T-helper 17 cell (primary cell): Measurements from ENCODE around the gene NAA35. TPM values are rescaled to one million over a fixed set of nuclear protein-coding genes. Genes with fewer than 3 reads are reported as not detected.
"Not testable (repeated sequence)": the region's sequence is repeated elsewhere in the genome, so short reads cannot be mapped to it uniquely, and the experiment has no call there.

Source experiments
- ATAC-seq: fragments of 150-1000 bp; cut with Tn5 transposase; 2 replicates; pipeline ENCODE4 v1.10.0; 2021; ENCODE audit warnings: mild to moderate bottlenecking, moderate library complexity
- DNase-seq, 3 donors: peaks; one replicate each; pipeline versions ENCODE4 v3.0.0 to v3.0.0-alpha.2; 2020 to 2021
- H3K9me3 ChIP-seq: one replicate; pipeline ENCODE4 v1.7.0; 2013; ENCODE audit warnings: low read length, mild to moderate bottlenecking; ENCODE audit not compliant: control insufficient read depth, poor library complexity, severe bottlenecking
- H3K27ac Mint-ChIP-seq: one replicate; pipeline ENCODE4 v1.8.0; 2022; ENCODE audit warnings: mild to moderate bottlenecking, moderate library complexity, mixed read lengths
- H3K27me3 Mint-ChIP-seq: one replicate; pipeline ENCODE4 v1.8.0; 2022; ENCODE audit warnings: mixed read lengths
- H3K36me3 Mint-ChIP-seq: one replicate; pipeline ENCODE4 v1.8.0; 2022; ENCODE audit warnings: low read depth, mixed read lengths
- H3K4me1 Mint-ChIP-seq: one replicate; pipeline ENCODE4 v1.8.0; 2022; ENCODE audit warnings: mild to moderate bottlenecking, mixed read lengths
- H3K4me3 Mint-ChIP-seq: one replicate; pipeline ENCODE4 v1.8.0; 2022; ENCODE audit warnings: mild to moderate bottlenecking, moderate library complexity, mixed read lengths
- total RNA-seq, 4 donors: library from RNA in 2 of 4; stranded (reverse) in 2 of 4; gene quantifications; one replicate each; pipeline ENCODE4 v1.2.3 and lab custom pipeline; 2022 to 2026

The NAA35 gene
- total RNA-seq, 2 donors from 2014 or later = 18.8 to 22.3 TPM

DNA sequence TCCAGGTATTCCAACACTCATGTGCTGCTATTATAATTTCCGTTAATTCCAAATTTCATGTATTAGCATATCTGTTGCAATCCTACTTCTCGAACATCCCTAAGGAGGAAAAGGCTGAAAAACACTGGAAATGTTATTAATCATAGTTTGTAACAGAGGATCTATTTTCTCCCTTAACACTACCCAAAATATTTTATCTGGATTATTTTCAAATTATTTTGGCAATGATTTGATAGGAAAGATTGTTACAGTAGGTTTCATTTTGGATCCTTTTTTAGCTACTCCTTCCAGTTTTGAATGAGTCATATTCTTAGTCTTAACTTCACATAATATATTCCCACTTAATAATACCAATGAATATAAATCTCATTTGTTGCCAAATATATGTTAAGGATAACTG, 13.9 kb upstream of the NAA35 start:
- peaks cover 15% of the 10 kb centered on the region for H3K27me3 Mint-ChIP-seq
- H3K27ac Mint-ChIP-seq = no peak overlapping the region
- no peak for DNase-seq
- peaks cover 2% of the 10 kb centered on the region for H3K36me3 Mint-ChIP-seq
- no peak overlapping the region for H3K4me3 Mint-ChIP-seq
- ATAC-seq = no peak
- H3K4me1 Mint-ChIP-seq = no peaks in the 10 kb centered on the region
- H3K9me3 ChIP-seq = no peaks in the 10 kb centered on the region

DNA sequence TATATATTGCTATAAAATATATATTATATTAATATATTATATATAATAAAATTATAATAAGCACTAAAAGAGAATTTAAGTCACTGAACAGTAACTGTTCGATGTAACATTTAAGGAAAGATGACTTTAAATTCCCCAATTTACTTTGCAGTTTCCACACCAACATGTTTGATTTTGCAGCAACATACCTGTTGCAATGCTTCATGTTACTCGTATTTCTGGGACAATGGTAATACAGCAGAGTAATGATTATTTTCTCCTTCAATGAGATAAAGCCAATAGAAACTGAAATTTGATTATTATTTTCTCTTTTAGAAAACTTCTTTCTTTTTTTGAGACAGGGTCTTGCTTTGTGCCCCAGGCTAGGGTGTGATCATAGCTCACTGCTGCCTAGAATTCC, 9.5 kb upstream of the NAA35 start:
- H3K9me3 ChIP-seq = no peaks in the 10 kb centered on the region
- H3K4me3 Mint-ChIP-seq = no peak overlapping the region
- DNase-seq (no peak), ATAC-seq (no peak)
- H3K4me1 Mint-ChIP-seq = no peaks in the 10 kb centered on the region
- H3K36me3 Mint-ChIP-seq = peaks cover 7% of the 10 kb centered on the region
- no peak overlapping the region for H3K27ac Mint-ChIP-seq
- peaks cover 15% of the 10 kb centered on the region for H3K27me3 Mint-ChIP-seq

DNA sequence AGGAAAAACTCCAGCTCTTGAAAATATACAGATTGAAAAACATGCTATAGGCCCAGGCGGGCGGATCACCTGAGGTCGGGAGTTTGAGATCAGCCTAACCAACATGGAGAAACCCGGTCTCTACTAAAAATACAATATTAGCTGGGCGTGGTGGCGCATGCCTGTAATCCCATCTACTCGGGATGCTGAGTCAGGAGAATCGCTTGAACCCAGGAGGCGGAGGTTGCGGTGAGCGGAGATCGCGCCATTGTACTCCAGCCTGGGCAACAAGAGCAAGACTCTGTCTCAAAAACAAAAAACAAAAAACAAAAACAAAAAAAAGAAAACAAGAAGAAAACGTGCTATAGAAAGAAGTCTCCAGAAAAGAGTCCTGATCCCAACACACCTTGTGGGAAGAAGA, 5.0 kb upstream of the NAA35 start:
- not testable (repeated sequence) for H3K27me3 Mint-ChIP-seq, H3K9me3 ChIP-seq, DNase-seq, H3K36me3 Mint-ChIP-seq, ATAC-seq, H3K4me1 Mint-ChIP-seq, H3K27ac Mint-ChIP-seq
- peak overlapping the region; percentile 69 for H3K4me3 Mint-ChIP-seq

DNA sequence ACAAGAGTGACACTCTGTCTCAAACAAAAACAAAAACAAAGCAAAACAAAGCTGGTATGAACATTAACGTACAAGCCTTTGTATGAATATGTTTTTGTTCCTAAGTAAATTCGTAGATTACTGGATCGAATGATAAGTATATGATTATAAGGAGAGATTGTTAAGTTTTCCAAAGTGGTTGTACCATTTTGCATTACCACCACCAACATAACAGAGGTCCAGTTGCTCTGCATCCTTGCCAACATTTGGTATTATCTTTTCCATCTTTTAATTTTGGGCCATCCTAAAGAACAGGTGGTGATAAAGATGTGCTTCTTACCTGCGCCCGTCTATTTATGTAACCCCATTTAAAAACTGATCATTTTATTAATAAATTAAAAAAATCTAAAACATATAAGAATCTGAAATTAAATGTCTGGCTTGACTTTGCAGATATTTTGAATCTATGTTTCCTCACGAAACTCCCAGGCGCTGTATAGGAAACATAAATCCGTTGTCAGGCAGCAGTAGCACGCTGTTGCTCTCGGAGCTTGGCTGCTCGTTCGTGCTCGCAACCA, 593 bp upstream of the NAA35 start:
- no peaks in the 10 kb centered on the region for H3K9me3 ChIP-seq
- ATAC-seq (no peak), DNase-seq (no peak)
- peak overlapping the region; percentile 96 for H3K4me3 Mint-ChIP-seq
- H3K4me1 Mint-ChIP-seq = peaks cover 15% of the 10 kb centered on the region
- H3K27ac Mint-ChIP-seq = no peak overlapping the region
- peaks cover 6% of the 10 kb centered on the region for H3K36me3 Mint-ChIP-seq
- H3K27me3 Mint-ChIP-seq = no peaks in the 10 kb centered on the region

DNA sequence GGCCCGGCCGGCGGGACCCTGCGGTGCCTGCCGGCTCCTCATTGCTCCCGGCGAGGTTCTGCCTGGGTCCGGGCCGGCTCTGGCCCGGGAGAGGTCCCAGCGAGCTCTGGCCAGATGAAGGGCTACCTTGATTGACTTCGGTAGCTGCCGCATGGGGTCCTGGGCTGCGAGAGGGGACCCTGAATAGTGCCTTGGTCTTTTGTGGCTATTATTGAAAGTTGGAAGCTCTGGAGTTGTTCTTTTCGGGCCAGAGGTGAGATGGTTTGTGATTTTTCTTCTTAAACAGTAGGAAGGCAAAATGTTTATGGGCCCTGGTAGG, 635 bp downstream of the NAA35 start:
- no peaks in the 10 kb centered on the region for H3K9me3 ChIP-seq
- ATAC-seq (no peak), DNase-seq (no peak)
- Mint-ChIP-seq H3K36me3 (peaks cover 3% of the 10 kb centered on the region), H3K27ac (no peak overlapping the region), H3K4me1 (peaks cover 19% of the 10 kb centered on the region), H3K27me3 (no peaks in the 10 kb centered on the region), H3K4me3 (peak overlapping the region; percentile 96)

DNA sequence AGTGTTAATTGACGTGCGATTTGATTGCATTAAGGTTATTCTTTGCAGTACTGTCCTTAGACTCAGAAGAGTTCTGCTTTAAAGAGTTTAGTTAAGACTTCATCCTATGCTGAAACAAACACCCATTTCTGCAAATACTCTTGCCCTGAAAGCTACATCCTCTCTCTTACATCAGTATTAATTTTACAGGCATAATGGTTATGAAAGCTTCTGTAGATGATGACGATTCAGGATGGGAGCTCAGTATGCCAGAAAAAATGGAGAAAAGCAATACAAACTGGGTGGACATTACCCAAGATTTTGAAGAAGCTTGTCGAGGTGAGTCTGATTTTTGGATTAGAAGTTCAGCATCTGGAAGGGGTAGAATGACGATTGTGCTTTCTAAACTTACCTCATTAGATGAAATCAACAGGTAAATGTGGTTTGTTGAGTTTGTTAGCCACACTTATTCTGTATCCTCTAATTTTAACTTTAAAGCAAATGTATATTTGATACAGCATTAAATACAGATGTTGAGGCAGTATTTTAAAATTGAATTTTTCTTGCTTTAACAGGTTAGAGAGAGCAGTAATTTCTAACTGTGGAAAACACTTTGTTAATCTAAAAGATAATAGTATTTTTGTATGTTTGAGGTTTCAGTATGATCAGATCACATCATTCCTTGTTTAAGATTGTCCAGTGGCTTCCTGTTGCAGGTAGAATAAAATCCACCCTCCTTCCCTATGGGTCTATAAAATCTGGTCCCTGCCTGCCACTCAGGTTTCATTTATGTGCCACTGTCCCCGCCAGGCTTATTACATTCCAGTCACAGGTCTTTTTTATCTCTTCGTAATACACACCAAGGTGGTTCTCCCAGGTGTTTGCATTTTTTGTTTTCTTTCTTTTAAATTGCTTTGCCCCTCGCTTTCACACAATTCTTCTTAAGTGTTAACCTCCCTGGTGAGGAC, 1.3 kb downstream of the NAA35 start:
- ATAC-seq (no peak), DNase-seq (no peak)
- Mint-ChIP-seq H3K4me1 (peaks cover 21% of the 10 kb centered on the region), H3K27ac (no peak overlapping the region), H3K27me3 (no peaks in the 10 kb centered on the region), H3K4me3 (peak overlapping the region; percentile 96), H3K36me3 (peaks cover 6% of the 10 kb centered on the region)
- no peaks in the 10 kb centered on the region for H3K9me3 ChIP-seq

DNA sequence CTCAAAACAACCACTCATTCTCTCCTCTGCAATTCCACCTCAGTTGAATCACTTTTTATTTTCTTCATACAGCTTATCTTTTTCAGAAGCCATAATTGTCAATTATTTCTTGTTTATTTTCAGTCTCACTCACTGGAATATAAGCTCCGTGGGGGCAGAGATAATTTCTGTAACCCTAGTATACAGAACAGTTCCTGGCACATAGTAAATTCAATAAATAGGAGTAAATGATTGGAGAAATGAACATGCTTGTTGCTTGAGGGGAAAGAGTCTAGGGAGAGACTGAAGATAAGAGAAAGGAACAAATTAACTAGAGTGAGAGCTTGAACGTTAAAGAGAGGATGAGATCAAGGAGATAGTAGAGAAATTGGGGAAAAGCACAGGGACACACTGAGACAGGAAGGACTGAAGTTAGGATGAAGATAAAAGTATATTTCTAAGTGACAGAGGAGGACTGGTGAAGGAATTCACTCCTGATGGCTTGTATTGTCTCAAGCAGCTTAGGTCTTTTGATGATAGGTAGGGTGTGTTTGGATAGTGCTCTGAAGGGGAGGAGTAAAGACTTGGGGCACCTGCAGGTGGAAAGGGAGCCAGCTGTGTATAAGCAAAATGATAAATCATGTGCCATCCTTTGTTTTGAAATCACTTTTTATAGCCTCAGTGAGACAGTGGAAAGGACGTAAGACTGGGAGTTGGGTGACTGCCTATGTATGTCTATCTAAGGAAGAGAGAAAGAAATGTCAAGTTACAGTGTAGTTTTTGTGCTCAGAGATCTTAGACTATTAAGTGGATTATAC, 2.2 kb downstream of the NAA35 start:
- DNase-seq (no peak), ATAC-seq (no peak)
- no peaks in the 10 kb centered on the region for H3K27me3 Mint-ChIP-seq
- H3K4me3 Mint-ChIP-seq = no peak overlapping the region
- no peak overlapping the region for H3K27ac Mint-ChIP-seq
- peaks cover 6% of the 10 kb centered on the region for H3K36me3 Mint-ChIP-seq
- no peaks in the 10 kb centered on the region for H3K9me3 ChIP-seq
- peaks cover 21% of the 10 kb centered on the region for H3K4me1 Mint-ChIP-seq

DNA sequence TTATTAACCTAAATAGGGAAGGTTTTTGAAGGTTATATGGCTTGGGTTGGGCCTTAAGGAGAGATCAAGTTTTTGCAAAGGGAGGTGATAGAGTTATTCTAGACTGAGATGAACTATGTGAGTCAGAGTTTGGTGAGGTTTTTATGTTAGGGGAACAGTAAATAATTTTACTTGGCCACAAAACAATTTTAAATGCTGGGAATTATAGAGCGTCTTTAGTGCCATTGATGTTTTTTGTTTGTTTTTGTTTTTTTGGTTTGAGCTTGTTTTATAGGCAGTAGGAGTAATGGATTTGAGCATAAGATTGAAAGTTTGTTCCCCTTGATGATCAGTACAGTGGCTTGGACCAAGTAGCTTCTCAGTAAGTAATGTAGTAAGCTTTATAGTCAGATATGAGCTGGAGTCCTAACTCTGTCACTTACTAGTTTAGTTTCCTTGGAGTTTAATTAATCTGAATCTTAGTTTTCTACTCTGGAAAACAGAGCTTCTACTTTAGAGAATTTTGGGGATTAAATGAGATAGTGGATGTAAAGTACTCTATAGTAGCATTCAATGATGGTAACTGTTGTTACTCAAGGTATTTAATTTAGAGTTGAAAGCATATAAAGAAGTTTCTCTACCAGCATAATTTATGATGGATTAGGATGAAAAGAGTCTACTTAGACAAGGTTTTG, 2.9 kb downstream of the NAA35 start:
- DNase-seq = no peak
- no peak overlapping the region for H3K27ac Mint-ChIP-seq

DNA sequence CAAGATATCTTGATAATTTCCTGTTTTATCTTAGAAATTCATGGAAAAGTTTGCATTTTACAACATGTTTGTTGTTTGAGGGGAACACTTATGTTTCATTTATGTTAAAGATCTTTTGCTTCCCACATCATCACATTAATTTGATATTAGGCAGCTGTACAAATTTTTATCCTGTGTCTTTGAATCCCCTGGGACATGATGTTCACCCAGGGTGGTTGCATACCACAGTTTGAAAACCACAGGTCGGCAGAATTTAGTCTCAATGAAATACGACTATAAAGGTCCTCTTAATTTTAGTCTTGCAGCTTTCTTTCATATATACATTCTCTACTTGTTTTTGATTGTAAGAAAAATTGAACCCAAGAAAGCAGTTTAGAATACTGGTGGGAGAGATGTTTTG, 3.7 kb downstream of the NAA35 start:
- Mint-ChIP-seq H3K4me3 (no peak overlapping the region), H3K4me1 (peaks cover 24% of the 10 kb centered on the region), H3K36me3 (peaks cover 11% of the 10 kb centered on the region), H3K27me3 (no peaks in the 10 kb centered on the region), H3K27ac (no peak overlapping the region)
- H3K9me3 ChIP-seq = no peaks in the 10 kb centered on the region
- ATAC-seq = no peak
- no peak for DNase-seq

More for the DNA sequence above, 2.9 kb downstream of the NAA35 start:
- Mint-ChIP-seq H3K4me1 (peaks cover 24% of the 10 kb centered on the region), H3K36me3 (peaks cover 9% of the 10 kb centered on the region), H3K27me3 (no peaks in the 10 kb centered on the region), H3K4me3 (no peak overlapping the region)
- no peak for ATAC-seq
- no peaks in the 10 kb centered on the region for H3K9me3 ChIP-seq

DNA sequence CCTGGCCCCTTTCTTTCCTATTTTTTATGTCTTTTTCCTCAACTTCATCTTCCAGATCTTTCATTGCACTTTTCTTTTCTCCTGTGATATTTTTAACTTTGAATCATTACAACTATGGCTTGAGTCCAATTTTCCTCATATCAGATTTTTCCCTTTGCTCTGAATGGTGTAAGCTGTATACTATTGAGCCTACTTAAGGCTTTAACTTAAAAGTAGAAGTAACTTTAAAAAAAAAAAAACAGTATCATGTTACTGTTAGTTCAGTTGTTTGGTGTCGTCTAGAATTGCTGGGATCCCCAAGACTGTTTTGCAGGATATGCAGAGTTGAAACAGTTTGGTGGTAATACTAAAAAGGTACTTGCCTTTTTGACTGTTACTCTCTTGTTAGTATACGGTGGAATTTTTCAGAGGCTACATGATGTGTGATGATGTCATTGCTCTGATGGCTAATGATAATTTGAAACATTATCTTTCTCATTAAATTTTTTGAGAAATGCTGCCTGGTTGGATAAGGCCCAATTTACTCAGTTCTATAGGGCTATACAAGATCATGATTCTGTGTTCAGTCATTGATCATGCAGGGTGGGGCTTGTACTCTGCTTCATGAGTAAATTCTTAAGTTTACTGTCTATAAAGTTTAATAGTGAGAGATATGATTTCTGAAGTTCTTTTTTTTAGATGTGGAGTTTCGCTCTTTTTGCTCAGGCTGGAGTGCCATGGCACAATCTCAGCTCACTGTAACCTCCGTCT, 8.8 kb downstream of the NAA35 start:
- Mint-ChIP-seq H3K27ac (peak overlapping the region; percentile 56), H3K36me3 (peaks cover 11% of the 10 kb centered on the region), H3K4me3 (no peak overlapping the region), H3K27me3 (no peaks in the 10 kb centered on the region), H3K4me1 (peaks cover 15% of the 10 kb centered on the region)
- H3K9me3 ChIP-seq = no peaks in the 10 kb centered on the region
- no peak for ATAC-seq
- no peak for DNase-seq

DNA sequence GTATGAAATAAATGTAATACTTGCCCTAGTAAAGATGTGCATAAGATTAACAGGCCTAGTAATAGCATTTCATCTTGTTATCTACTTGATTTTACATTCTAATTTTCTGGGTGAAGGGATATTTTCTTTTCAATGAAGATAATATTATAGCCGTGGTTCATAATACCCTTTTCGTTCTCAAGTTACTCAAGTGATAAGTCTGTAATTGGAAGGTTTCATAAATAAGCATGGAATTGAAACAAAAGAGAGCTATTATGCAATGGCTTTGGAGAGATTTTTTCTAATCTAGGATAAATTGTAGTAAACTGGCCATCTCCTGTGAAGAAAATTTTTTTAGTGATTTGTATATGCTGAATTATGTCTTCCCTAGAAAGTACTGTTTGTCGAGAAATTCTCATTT, 19.0 kb downstream of the NAA35 start:
- no peaks in the 10 kb centered on the region for H3K9me3 ChIP-seq
- DNase-seq (no peak), ATAC-seq (no peak)
- Mint-ChIP-seq H3K27ac (peak overlapping the region; percentile 19), H3K4me3 (no peak overlapping the region), H3K36me3 (peaks cover 4% of the 10 kb centered on the region), H3K27me3 (no peaks in the 10 kb centered on the region), H3K4me1 (peaks cover 5% of the 10 kb centered on the region)

DNA sequence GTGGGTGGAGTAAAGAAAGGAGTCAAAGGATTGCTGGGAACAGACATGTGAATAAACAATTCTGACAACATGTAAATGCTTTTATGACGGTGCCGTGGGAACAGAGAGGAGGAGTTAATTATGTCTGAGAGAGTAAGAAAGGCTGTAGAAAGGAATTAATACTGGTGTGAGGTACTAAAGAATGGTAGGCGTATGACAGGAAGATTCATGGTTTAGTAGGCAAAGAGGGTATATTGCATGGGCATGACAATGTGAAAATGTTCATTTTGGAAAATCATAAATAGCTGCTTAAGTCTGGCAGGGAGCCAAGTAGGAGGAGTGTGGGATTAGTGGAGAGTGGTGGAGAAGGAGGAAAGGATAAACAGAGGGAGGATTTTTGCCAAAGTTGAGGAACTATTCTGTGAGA, 19.7 kb downstream of the NAA35 start:
- Mint-ChIP-seq H3K4me1 (peaks cover 5% of the 10 kb centered on the region), H3K27me3 (no peaks in the 10 kb centered on the region), H3K4me3 (no peak overlapping the region), H3K27ac (peak overlapping the region; percentile 19), H3K36me3 (peaks cover 4% of the 10 kb centered on the region)
- ATAC-seq (no peak), DNase-seq (no peak)
- no peaks in the 10 kb centered on the region for H3K9me3 ChIP-seq
